ENCODE results near the gene KLF13.

KLF13 gene

GRCh38 chr15:31389576-31389975 lies 62.9 kb downstream of the KLF13 start:
- Histone ChIP-seq H3K4me3 (no peak overlapping the region), H3K27ac (no peak overlapping the region)

- Histone ChIP-seq H3K4me3 (no peak overlapping the region), H3K27ac (no peak overlapping the region)
Measured at GRCh38 chr15:31390029-31390428, 63.4 kb downstream of the KLF13 start.

GRCh38 chr15:31390777-31391486 lies 64.3 kb downstream of the KLF13 start:
- Histone ChIP-seq H3K4me3 (peak overlapping the region in 3 of 7 experiments; percentile 36 to 56 (median 55)), H3K27ac (peak overlapping the region in 19 of 21 experiments; percentile 65 to 98 (median 92))

- H3K27ac ChIP-seq = peak overlapping the region; percentile 65 to 98 (median 89)
Measured at GRCh38 chr15:31391687-31392671, 65.3 kb downstream of the KLF13 start.

GRCh38 chr15:31392761-31393401 lies 66.2 kb downstream of the KLF13 start:
- Histone ChIP-seq H3K27ac (peak overlapping the region in 20 of 21 experiments; percentile 65 to 98 (median 90)), H3K4me3 (peak overlapping the region; percentile 36 to 68 (median 56))

More at GRCh38 chr15:31391687-31392671, 65.3 kb downstream of the KLF13 start:
- H3K4me3 ChIP-seq = peak overlapping the region; percentile 36 to 68 (median 56)

- Histone ChIP-seq H3K27ac (peak overlapping the region in 8 of 21 experiments; percentile 76 to 98 (median 90)), H3K4me3 (peak overlapping the region in 3 of 7 experiments; percentile 53 to 60 (median 56))
Measured at GRCh38 chr15:31393444-31394091, 66.9 kb downstream of the KLF13 start.

- peak overlapping the region in 20 of 21 experiments; percentile 53 to 92 (median 80) for H3K27ac ChIP-seq
- peak overlapping the region in 1 of 7 experiments; percentile 4 for H3K4me3 ChIP-seq
Measured at GRCh38 chr15:31396881-31397560, 70.4 kb downstream of the KLF13 start.

GRCh38 chr15:31397851-31398661 lies 71.4 kb downstream of the KLF13 start:
- Histone ChIP-seq H3K4me3 (no peak overlapping the region), H3K27ac (peak overlapping the region in 20 of 21 experiments; percentile 53 to 92 (median 80))

- Histone ChIP-seq H3K27ac (peak overlapping the region in 20 of 21 experiments; percentile 53 to 92 (median 80)), H3K4me3 (no peak overlapping the region)
Measured at GRCh38 chr15:31398677-31399301, 72.2 kb downstream of the KLF13 start.

GRCh38 chr15:31399544-31400171 lies 73.0 kb downstream of the KLF13 start:
- H3K4me3 ChIP-seq = no peak overlapping the region
- peak overlapping the region in 20 of 21 experiments; percentile 24 to 92 (median 79) for H3K27ac ChIP-seq

- Histone ChIP-seq H3K27ac (peak overlapping the region in 20 of 21 experiments; percentile 24 to 92 (median 79)), H3K4me3 (no peak overlapping the region)
Measured at GRCh38 chr15:31400222-31400927, 73.7 kb downstream of the KLF13 start.

- peak overlapping the region in 6 of 21 experiments; percentile 19 to 92 (median 82) for H3K27ac ChIP-seq
- H3K4me3 ChIP-seq = no peak overlapping the region
Measured at GRCh38 chr15:31401282-31401681, 74.6 kb downstream of the KLF13 start.

- H3K27ac ChIP-seq = peak overlapping the region in 17 of 21 experiments; percentile 8 to 87 (median 58)
- no peak overlapping the region for H3K4me3 ChIP-seq
Measured at GRCh38 chr15:31402003-31402402, 75.4 kb downstream of the KLF13 start.

GRCh38 chr15:31402511-31403056 lies 75.9 kb downstream of the KLF13 start:
- peak overlapping the region in 19 of 21 experiments; percentile 6 to 87 (median 50) for H3K27ac ChIP-seq

GRCh38 chr15:31403096-31403495 lies 76.5 kb downstream of the KLF13 start:
- Histone ChIP-seq H3K27ac (peak overlapping the region in 19 of 21 experiments; percentile 3 to 87 (median 45)), H3K4me3 (no peak overlapping the region)

More at GRCh38 chr15:31402511-31403056, 75.9 kb downstream of the KLF13 start:
- H3K4me3 ChIP-seq = no peak overlapping the region

GRCh38 chr15:31403606-31404005 lies 77.0 kb downstream of the KLF13 start:
- Histone ChIP-seq H3K27ac (peak overlapping the region in 16 of 21 experiments; percentile 3 to 87 (median 48)), H3K4me3 (no peak overlapping the region)
